ENCODE data around the gene ATAT1. TPM values are rescaled to one million over a fixed set of nuclear protein-coding genes. Genes with fewer than 3 reads are reported as not detected.

Gene ATAT1
- total and polyA plus RNA-seq, 9 of the 15 experiments (the other 6 are each of a cell fraction or from before 2014, with no cell fraction given): 0.65 to 5.8 (median 1.6) TPM

DNA sequence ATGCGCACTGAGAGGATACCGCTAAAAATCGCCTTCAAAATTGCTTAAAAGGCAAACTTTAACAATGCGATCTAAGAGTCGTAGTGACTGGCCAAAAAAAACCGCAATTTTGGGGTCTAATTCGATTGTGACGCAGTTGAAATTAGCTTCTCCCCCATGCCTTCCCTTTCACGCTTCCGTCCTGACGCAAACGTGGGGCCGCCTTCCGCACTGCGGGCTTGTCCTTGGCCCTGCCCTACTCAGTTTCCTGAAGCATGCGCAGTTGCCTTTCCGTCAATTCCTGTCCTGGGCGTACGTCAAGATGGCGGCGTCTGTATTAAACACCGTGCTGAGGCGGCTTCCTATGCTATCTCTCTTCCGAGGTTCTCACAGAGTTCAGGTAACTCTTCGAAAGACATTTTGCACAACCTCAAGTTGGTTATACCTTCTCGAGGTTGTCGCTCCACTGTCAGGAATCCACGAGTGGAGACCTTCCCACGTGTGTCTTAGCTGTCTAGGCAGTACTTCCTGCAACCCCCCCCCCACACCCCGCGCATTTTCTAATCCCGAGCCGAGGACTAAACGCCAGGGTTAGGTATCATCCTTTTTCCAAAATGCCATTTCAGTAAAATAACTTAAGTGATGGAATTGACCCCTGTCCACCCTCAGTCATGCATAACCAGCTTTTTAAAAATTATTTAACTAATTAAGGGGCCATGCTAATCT lies 9.0 kb upstream of the ATAT1 start, which contains the start of gene MRPS18B (continued):
- TF ChIP-seq, protein P1, sequence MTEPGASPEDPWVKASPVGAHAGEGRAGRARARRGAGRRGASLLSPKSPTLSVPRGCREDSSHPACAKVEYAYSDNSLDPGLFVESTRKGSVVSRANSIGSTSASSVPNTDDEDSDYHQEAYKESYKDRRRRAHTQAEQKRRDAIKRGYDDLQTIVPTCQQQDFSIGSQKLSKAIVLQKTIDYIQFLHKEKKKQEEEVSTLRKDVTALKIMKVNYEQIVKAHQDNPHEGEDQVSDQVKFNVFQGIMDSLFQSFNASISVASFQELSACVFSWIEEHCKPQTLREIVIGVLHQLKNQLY (CRISPR knock-in tag; conservative IDR thresholded peaks at IDR 0.05): 0 out of 4 replicates have a peak, but pooled peaks of 1 of the 2 experiments have one; percentile 35
- TF ChIP-seq ETS2 (tag; IDR thresholded peaks at IDR 0.05; ENCODE audit: borderline replicate concordance, poor library complexity, severe bottlenecking) (no peak), CBFB (CRISPR knock-in tag; IDR thresholded peaks at IDR 0.05) (0 out of 2 replicates have a peak, but pooled peaks have one; percentile 30), FOSL1 (tag; conservative IDR thresholded peaks at IDR 0.05) (peak; percentile 11; the same call in 1 of the 2 replicates), PHF8 (IDR thresholded peaks at IDR 0.05; ENCODE audit: borderline replicate concordance, low read length) (peak; percentile 80), SREBF1 (IDR thresholded peaks at IDR 0.05; ENCODE audit: borderline replicate concordance, low read depth, low read length) (no peak), MYNN (IDR thresholded peaks at IDR 0.05) (no peak), MYNN (CRISPR knock-in tag; IDR thresholded peaks at IDR 0.05) (no peak)
- TF ChIP-seq, protein P2, sequence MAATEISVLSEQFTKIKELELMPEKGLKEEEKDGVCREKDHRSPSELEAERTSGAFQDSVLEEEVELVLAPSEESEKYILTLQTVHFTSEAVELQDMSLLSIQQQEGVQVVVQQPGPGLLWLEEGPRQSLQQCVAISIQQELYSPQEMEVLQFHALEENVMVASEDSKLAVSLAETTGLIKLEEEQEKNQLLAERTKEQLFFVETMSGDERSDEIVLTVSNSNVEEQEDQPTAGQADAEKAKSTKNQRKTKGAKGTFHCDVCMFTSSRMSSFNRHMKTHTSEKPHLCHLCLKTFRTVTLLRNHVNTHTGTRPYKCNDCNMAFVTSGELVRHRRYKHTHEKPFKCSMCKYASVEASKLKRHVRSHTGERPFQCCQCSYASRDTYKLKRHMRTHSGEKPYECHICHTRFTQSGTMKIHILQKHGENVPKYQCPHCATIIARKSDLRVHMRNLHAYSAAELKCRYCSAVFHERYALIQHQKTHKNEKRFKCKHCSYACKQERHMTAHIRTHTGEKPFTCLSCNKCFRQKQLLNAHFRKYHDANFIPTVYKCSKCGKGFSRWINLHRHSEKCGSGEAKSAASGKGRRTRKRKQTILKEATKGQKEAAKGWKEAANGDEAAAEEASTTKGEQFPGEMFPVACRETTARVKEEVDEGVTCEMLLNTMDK (IDR thresholded peaks at IDR 0.05; ENCODE audit: borderline replicate concordance, insufficient read depth, low read depth, low read length, poor library complexity, severe bottlenecking): no peak
- TF ChIP-seq, protein P3, sequence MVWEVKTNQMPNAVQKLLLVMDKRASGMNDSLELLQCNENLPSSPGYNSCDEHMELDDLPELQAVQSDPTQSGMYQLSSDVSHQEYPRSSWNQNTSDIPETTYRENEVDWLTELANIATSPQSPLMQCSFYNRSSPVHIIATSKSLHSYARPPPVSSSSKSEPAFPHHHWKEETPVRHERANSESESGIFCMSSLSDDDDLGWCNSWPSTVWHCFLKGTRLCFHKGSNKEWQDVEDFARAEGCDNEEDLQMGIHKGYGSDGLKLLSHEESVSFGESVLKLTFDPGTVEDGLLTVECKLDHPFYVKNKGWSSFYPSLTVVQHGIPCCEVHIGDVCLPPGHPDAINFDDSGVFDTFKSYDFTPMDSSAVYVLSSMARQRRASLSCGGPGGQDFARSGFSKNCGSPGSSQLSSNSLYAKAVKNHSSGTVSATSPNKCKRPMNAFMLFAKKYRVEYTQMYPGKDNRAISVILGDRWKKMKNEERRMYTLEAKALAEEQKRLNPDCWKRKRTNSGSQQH (CRISPR knock-in tag; IDR thresholded peaks at IDR 0.05): 0 out of 2 replicates have a peak, but pooled peaks have one; percentile 12
- TF ChIP-seq, protein P4, sequence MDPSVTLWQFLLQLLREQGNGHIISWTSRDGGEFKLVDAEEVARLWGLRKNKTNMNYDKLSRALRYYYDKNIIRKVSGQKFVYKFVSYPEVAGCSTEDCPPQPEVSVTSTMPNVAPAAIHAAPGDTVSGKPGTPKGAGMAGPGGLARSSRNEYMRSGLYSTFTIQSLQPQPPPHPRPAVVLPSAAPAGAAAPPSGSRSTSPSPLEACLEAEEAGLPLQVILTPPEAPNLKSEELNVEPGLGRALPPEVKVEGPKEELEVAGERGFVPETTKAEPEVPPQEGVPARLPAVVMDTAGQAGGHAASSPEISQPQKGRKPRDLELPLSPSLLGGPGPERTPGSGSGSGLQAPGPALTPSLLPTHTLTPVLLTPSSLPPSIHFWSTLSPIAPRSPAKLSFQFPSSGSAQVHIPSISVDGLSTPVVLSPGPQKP (CRISPR knock-in tag; IDR thresholded peaks at IDR 0.05): no peak
- TF ChIP-seq, protein P5, sequence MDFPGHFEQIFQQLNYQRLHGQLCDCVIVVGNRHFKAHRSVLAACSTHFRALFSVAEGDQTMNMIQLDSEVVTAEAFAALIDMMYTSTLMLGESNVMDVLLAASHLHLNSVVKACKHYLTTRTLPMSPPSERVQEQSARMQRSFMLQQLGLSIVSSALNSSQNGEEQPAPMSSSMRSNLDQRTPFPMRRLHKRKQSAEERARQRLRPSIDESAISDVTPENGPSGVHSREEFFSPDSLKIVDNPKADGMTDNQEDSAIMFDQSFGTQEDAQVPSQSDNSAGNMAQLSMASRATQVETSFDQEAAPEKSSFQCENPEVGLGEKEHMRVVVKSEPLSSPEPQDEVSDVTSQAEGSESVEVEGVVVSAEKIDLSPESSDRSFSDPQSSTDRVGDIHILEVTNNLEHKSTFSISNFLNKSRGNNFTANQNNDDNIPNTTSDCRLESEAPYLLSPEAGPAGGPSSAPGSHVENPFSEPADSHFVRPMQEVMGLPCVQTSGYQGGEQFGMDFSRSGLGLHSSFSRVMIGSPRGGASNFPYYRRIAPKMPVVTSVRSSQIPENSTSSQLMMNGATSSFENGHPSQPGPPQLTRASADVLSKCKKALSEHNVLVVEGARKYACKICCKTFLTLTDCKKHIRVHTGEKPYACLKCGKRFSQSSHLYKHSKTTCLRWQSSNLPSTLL (IDR thresholded peaks at IDR 0.05): no peak
- TF ChIP-seq, protein P6, sequence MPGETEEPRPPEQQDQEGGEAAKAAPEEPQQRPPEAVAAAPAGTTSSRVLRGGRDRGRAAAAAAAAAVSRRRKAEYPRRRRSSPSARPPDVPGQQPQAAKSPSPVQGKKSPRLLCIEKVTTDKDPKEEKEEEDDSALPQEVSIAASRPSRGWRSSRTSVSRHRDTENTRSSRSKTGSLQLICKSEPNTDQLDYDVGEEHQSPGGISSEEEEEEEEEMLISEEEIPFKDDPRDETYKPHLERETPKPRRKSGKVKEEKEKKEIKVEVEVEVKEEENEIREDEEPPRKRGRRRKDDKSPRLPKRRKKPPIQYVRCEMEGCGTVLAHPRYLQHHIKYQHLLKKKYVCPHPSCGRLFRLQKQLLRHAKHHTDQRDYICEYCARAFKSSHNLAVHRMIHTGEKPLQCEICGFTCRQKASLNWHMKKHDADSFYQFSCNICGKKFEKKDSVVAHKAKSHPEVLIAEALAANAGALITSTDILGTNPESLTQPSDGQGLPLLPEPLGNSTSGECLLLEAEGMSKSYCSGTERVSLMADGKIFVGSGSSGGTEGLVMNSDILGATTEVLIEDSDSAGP (CRISPR knock-in tag; IDR thresholded peaks at IDR 0.05): 0 out of 2 replicates have a peak, but pooled peaks have one; percentile 23
- TF ChIP-seq, protein P7, sequence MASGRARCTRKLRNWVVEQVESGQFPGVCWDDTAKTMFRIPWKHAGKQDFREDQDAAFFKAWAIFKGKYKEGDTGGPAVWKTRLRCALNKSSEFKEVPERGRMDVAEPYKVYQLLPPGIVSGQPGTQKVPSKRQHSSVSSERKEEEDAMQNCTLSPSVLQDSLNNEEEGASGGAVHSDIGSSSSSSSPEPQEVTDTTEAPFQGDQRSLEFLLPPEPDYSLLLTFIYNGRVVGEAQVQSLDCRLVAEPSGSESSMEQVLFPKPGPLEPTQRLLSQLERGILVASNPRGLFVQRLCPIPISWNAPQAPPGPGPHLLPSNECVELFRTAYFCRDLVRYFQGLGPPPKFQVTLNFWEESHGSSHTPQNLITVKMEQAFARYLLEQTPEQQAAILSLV (tag; IDR thresholded peaks at IDR 0.05): 0 out of 2 replicates have a peak, but pooled peaks have one; percentile 25

All from K562 (cell line).